ENCODE results near the gene SLC35D2.

GRCh38 chr9:96309850-96310249 lies 73.7 kb downstream of the SLC35D2 start:
- TF ChIP-seq CTCF (IDR thresholded peaks at IDR 0.05) (no peak), POLR2A (IDR thresholded peaks at IDR 0.05) (no peak)
